GM21786 (cell line): ENCODE data around the gene GNLY.
"Not testable (repeated sequence)": the region's sequence is repeated elsewhere in the genome, so short reads cannot be mapped to it uniquely, and the experiment has no call there.

Experiments used
- ATAC-seq: cut with Tn5 transposase; IDR thresholded peaks from one replicate; pipeline ENCODE4 v1.9.1; 2021; ENCODE audit not compliant: unreplicated experiment

GNLY gene

GRCh38 chr2:85663594-85664565 is 30.3 kb upstream of the GNLY start:
- ATAC-seq, result no peak

GRCh38 chr2:85665264-85665937 is 28.8 kb upstream of the GNLY start:
- no peak for ATAC-seq

GRCh38 chr2:85666016-85666415 is 28.1 kb upstream of the GNLY start:
- no peak for ATAC-seq

GRCh38 chr2:85666435-85667316 is 27.5 kb upstream of the GNLY start:
- ATAC-seq, result no peak

GRCh38 chr2:85667561-85668008 is 26.6 kb upstream of the GNLY start:
- no peak for ATAC-seq

GRCh38 chr2:85668009-85668856 is 25.9 kb upstream of the GNLY start, which contains the start of gene SFTPB:
Gene SFTPB, minus strand, starts transcription at chr2:85668199. Its CDS starts 16 bp downstream, at chr2:85668183.
- ATAC-seq, result no peak

- no peak for ATAC-seq
Measured at GRCh38 chr2:85668857-85669142, 25.4 kb upstream of the GNLY start.

GRCh38 chr2:85669549-85669948 is 24.6 kb upstream of the GNLY start:
- peak; percentile 78 for ATAC-seq

- not testable (repeated sequence) for ATAC-seq
Measured at GRCh38 chr2:85670416-85670815, 23.7 kb upstream of the GNLY start.

GRCh38 chr2:85672456-85672855 is 21.7 kb upstream of the GNLY start:
- ATAC-seq, result no peak

GRCh38 chr2:85673716-85674375 is 20.3 kb upstream of the GNLY start:
- ATAC-seq, result no peak

GRCh38 chr2:85674417-85674816 is 19.7 kb upstream of the GNLY start:
- ATAC-seq, result no peak

- ATAC-seq, result no peak
Measured at GRCh38 chr2:85675427-85675826, 18.7 kb upstream of the GNLY start.

GRCh38 chr2:85675866-85676548 is 18.2 kb upstream of the GNLY start:
- ATAC-seq, result no peak

GRCh38 chr2:85678377-85678776 is 15.8 kb upstream of the GNLY start:
- no peak for ATAC-seq

GRCh38 chr2:85678794-85679672 is 15.1 kb upstream of the GNLY start:
- ATAC-seq, result peak; percentile 72

- no peak for ATAC-seq
Measured at GRCh38 chr2:85680707-85681371, 13.3 kb upstream of the GNLY start.

- ATAC-seq, result no peak
Measured at GRCh38 chr2:85681372-85681763, 12.8 kb upstream of the GNLY start.
